Sigmoid colon (tissue), 4 donors: ENCODE data around the gene C4BPA.

Experiments
- CTCF ChIP-seq, 4 experiments: fragments of 450-650 bp in 3 of 4; fragments of 200-600 bp in 1 of 4; IDR thresholded peaks; one replicate each; pipeline ENCODE4 v1.5.1; 2016 to 2019; ENCODE audit warnings: antibody characterized with exemption in 4 of 4, mild to moderate bottlenecking in 3 of 4, moderate library complexity in 2 of 4
- EP300 ChIP-seq, 4 donors: sonication (generic); formaldehyde crosslinking; IDR thresholded peaks; one replicate each; pipeline ENCODE4 v1.6.1; 2017; ENCODE audit warnings: antibody characterized with exemption in 4 of 4

GRCh38 chr1:207084232-207084631 is 19.8 kb upstream of the C4BPA start:
- TF ChIP-seq CTCF (IDR thresholded peaks at IDR 0.05) = no peak
- TF ChIP-seq EP300 (IDR thresholded peaks at IDR 0.05) = no peak
